ENCODE data around the gene AXIN2.
A peak's percentile ranks its signal among the peaks of the same experiment; 100 is the strongest.

AXIN2 gene

DNA sequence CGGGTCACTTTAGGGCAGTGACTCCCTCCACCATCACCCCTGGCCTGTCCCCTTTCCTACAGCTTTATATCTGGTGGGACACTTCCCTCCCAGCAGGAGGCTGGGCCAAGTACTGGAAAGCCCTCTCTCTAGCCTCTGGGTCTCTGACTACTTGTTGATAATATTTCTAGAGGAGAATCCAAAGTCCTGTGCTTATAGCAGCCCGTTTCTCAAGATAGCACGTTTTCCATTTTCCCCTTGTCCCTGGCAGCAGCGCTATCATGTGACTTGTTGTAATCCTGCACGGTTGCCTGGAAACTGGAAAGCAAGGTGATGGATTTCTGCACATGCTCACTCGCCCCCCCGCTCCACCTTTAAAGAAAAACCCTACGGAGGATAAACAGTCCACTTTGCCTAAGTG is 3.3 kb upstream of the AXIN2 start:
- DNase-seq (ENCODE audit: low read depth) = peak; percentile 67
- H3K4me3 ChIP-seq (replicated peaks; ENCODE audit: low read depth, low read length) = no peak overlapping the region
- no peak for TF ChIP-seq CTCF (IDR thresholded peaks at IDR 0.05; ENCODE audit: low read length, missing control alignments)

DNA sequence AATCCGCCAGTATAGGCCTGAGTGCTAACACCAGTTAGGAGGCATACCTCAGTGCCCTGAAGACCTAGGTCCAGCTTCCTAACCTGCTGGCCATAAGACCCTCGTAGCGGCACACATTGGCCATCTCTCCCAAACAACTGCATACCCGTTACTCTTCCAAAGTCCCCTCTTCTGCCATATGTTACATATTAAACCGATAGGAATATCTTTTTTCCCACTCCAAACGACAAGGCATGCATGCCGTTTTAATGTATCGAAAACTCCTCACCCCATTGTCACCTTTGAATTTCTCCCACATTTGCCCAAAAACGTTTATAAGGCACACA is 721 bp upstream of the AXIN2 start:
- no peak for TF ChIP-seq CTCF (IDR thresholded peaks at IDR 0.05; ENCODE audit: low read length, missing control alignments)
- peak overlapping the region; percentile 71 for H3K4me3 ChIP-seq (replicated peaks; ENCODE audit: low read depth, low read length)
- DNase-seq (ENCODE audit: low read depth) = no peak

DNA sequence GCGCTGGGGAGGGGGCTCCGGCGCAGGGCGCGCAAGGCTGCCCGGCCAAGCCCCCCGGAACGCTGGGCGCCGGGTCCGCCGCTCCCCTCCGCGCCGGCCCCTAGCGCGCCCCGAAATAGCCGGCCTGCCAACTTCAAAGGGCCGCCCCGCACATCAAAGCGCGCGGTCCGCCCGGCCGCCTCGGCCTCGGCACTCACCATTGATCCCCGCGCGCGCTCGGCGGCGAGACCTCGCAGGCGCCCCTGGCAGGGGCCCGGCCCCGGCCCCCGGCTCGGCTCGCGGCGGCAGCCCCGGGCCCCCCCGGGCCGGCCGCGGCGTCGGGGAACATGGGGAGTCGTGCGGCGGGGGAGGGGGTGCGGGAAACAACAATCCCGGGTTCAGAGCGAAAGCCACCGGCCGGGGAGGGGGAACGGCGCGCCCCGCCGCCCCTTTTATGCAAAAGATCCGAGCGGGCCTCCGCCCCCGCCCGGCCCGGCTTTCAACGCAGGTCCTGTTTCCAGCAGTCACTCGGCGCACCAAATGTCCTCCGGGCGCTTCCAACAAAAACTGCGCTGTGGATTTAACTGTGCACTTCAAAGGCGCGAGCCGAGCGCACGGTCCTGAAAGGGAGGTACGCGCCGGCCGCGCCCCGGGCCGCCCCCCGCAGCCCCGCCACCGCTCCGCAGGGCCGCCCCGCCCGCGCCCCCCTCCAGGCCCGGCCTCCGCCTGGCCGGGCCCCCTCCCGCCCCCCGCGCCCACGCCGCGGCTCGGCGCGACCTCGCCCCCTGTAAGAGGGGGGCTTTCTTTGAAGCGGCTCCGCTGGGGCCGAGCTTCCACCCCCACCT is 608 bp downstream of the AXIN2 start:
- H3K4me3 ChIP-seq (replicated peaks; ENCODE audit: low read depth, low read length) = peak overlapping the region; percentile 71
- no peak for TF ChIP-seq CTCF (IDR thresholded peaks at IDR 0.05; ENCODE audit: low read length, missing control alignments)
- DNase-seq (ENCODE audit: low read depth) = peak; percentile 94

GRCh38 chr17:65559804-65560627 is 1.4 kb downstream of the AXIN2 start:
- no peak for TF ChIP-seq CTCF (IDR thresholded peaks at IDR 0.05; ENCODE audit: low read length, missing control alignments)
- DNase-seq (ENCODE audit: low read depth) = peak; percentile 31
- H3K4me3 ChIP-seq (replicated peaks; ENCODE audit: low read depth, low read length) = peak overlapping the region; percentile 71

DNA sequence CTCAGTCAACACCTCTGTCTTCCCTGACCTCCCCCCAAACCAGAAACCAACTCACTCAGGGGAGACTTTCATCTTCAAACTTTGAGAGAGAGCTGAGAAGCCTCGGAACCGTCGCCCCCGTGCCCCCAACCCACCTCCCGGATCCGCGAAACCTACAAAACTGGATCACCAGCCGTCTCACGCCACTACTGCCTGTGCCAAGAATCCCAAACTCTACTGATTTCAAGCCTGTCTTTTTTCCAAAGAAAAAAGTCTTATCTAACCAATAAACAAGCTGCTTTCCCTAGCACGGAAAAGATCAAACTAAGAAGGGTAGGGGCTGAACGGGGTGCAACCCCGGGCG is 2.0 kb downstream of the AXIN2 start:
- DNase-seq (ENCODE audit: low read depth) = no peak
- H3K4me3 ChIP-seq (replicated peaks; ENCODE audit: low read depth, low read length) = peak overlapping the region; percentile 71
- no peak for TF ChIP-seq CTCF (IDR thresholded peaks at IDR 0.05; ENCODE audit: low read length, missing control alignments)

DNA sequence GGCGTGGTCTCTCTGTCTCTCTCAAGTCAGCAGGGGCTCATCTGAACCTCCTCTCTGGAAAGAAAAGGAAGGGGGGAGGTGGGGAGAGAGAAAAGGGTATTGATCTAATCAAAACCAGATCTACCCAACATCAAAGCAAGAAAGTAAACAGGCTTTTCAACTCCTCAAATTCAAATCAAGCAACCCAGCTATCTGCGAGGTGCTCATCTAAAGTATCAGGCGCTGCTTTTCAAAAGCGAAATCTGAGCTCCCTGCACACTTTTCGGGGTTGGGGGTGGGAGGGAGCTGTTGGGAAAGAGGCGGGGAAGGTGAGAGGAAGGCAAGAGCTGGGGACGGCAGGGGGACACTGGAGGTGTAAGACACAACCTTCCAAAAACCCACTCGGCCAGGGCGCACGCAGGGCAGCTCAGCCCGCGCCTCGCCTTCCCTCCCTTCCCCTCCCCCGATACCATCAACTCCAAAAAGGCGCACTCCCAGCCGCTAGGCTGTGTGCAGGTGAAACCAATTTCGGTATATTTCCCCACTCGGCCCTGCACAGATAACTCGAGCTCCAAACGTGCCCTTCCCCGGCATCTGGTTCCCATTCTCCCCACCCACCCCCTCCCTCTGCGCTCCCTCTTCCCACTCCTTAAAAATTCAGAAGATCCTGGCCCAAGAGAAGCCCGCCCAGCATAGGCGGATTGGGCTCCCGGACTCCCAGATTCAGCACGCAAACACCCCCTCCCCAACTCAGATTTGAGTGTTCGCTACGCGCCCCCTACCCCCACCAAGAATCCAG is 2.6 kb downstream of the AXIN2 start:
- DNase-seq (ENCODE audit: low read depth) = no peak
- peak overlapping the region; percentile 71 for H3K4me3 ChIP-seq (replicated peaks; ENCODE audit: low read depth, low read length)
- TF ChIP-seq CTCF (IDR thresholded peaks at IDR 0.05; ENCODE audit: low read length, missing control alignments) = no peak
